H1 (cell line): ENCODE measurements around the gene FDXACB1. TPM values are rescaled to one million over a fixed set of nuclear protein-coding genes. Genes with fewer than 3 reads are reported as not detected.

Source experiments
- ATF2 ChIP-seq: IDR thresholded peaks from 2 replicates; pipeline ENCODE4 v1.6.1; 2012; ENCODE audit warnings: low read length, inconsistent platforms
- CTBP2 ChIP-seq: IDR thresholded peaks from 2 replicates; pipeline ENCODE4 v1.7.0; 2011; ENCODE audit warnings: borderline replicate concordance, mild to moderate bottlenecking, moderate library complexity, mixed read lengths, low read length; ENCODE audit not compliant: insufficient read depth, insufficient read length
- JUN ChIP-seq: IDR thresholded peaks from 2 replicates; pipeline ENCODE4 v1.6.1; 2011; ENCODE audit warnings: low read depth, mild to moderate bottlenecking, improper control_type of control experiment, low read length
- JUND ChIP-seq: IDR thresholded peaks from 2 replicates; pipeline ENCODE4 v1.6.1; 2011; ENCODE audit warnings: mild to moderate bottlenecking, improper control_type of control experiment, low read length
- KDM4A ChIP-seq: IDR thresholded peaks from one replicate; pipeline ENCODE4 v1.7.1; 2012; ENCODE audit warnings: low read depth, mild to moderate bottlenecking, moderate library complexity, low read length, inconsistent platforms; ENCODE audit not compliant: severe bottlenecking
- RNF2 ChIP-seq: fragments of 200-900, 300-1000 bp; sonication (generic); IDR thresholded peaks from 2 replicates; pipeline ENCODE4 v1.7.1; 2016; ENCODE audit warnings: borderline replicate concordance, low read depth, mild to moderate bottlenecking, antibody characterized with exemption, low read length; ENCODE audit not compliant: poor library complexity, severe bottlenecking; ENCODE audit errors: missing control alignments
- RXRA ChIP-seq: IDR thresholded peaks from 2 replicates; pipeline ENCODE4 v1.6.1; 2011; ENCODE audit warnings: low read depth, mild to moderate bottlenecking, low read length, moderate library complexity; ENCODE audit not compliant: insufficient read depth
- SIRT6 ChIP-seq: IDR thresholded peaks from one replicate; pipeline ENCODE4 v1.7.1; 2012; ENCODE audit warnings: low read length, inconsistent platforms
- SIX5 ChIP-seq: IDR thresholded peaks from 2 replicates; pipeline ENCODE4 v1.6.1; 2011; ENCODE audit warnings: mild to moderate bottlenecking, low read depth, low read length
- SP1 ChIP-seq: IDR thresholded peaks from 2 replicates; pipeline ENCODE4 v1.6.1; 2011; ENCODE audit warnings: low read depth, low read length
- TAF7 ChIP-seq: optimal IDR thresholded peaks from 2 replicates; pipeline ENCODE3; 2011; ENCODE audit warnings: low read depth, mild to moderate bottlenecking, inconsistent platforms, low read length, moderate library complexity, borderline replicate concordance
- TBP ChIP-seq: IDR thresholded peaks from 2 replicates; pipeline ENCODE4 v1.6.1; 2011; ENCODE audit warnings: low read depth, low read length, improper control_type of control experiment
- YY1 ChIP-seq: IDR thresholded peaks from 2 replicates; pipeline ENCODE4 v1.6.1; 2011; ENCODE audit warnings: low read depth, mild to moderate bottlenecking, low read length
- polyA plus RNA-seq, 7 experiments: library from polyadenylated mRNA; depleted of rRNA in 3 of 7; stranded (reverse) in 5 of 7; unstranded in 2 of 7; fragments of >200 nt in 5 of 7; fragments of 200-250 nt in 2 of 7; gene quantifications; 1 replicate in 5 of 7; 2 replicates in 1 of 7; 4 replicates in 1 of 7; pipeline versions ENCODE4 v1.2.1 to v1.2.3, GENCODE V29; 2011 to 2013; ENCODE audit warnings: missing spikeins in 2 of 7, mixed read lengths in 2 of 7
- total RNA-seq: library from RNA; stranded (reverse); fragmentation: NEBNext Ultra II Directional; extraction: Animal tissue kit (Norgen Biotek cat#: 25700); gene quantifications from 2 replicates; pipeline ENCODE4 v1.2.1, GENCODE V29; 2021
- TF ChIP-seq, protein P1 (sequence below), 3 experiments: IDR thresholded peaks; 1 replicate in 2 of 3; 2 replicates in 1 of 3; pipeline versions ENCODE4 v1.5.1 to v1.6.1; 2011; ENCODE audit warnings: low read length in 3 of 3, mild to moderate bottlenecking in 3 of 3, inconsistent platforms in 2 of 3, low read depth in 1 of 3, moderate library complexity in 1 of 3; ENCODE audit not compliant: insufficient read depth in 1 of 3; ENCODE audit errors: control extremely low read depth in 1 of 3

The FDXACB1 gene
- total and polyA plus RNA-seq, 2 of the 8 experiments (the other 6 are each of a cell fraction or from before 2014, with no cell fraction given), result 1.4 to 2.3 TPM

- TF ChIP-seq ATF2 (no peak), TBP (no peak), JUND (no peak), JUN (no peak), YY1 (no peak), TAF7 (no peak), RNF2 (no peak), KDM4A (no peak), SP1 (peak; percentile 54; the same call in 1 of the 2 replicates), SIRT6 (no peak), CTBP2 (peak; percentile 65), RXRA (no peak), SIX5 (peak; percentile 25; the same call in 1 of the 2 replicates)
- TF ChIP-seq, protein P1, sequence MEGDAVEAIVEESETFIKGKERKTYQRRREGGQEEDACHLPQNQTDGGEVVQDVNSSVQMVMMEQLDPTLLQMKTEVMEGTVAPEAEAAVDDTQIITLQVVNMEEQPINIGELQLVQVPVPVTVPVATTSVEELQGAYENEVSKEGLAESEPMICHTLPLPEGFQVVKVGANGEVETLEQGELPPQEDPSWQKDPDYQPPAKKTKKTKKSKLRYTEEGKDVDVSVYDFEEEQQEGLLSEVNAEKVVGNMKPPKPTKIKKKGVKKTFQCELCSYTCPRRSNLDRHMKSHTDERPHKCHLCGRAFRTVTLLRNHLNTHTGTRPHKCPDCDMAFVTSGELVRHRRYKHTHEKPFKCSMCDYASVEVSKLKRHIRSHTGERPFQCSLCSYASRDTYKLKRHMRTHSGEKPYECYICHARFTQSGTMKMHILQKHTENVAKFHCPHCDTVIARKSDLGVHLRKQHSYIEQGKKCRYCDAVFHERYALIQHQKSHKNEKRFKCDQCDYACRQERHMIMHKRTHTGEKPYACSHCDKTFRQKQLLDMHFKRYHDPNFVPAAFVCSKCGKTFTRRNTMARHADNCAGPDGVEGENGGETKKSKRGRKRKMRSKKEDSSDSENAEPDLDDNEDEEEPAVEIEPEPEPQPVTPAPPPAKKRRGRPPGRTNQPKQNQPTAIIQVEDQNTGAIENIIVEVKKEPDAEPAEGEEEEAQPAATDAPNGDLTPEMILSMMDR (IDR thresholded peaks at IDR 0.05; ENCODE audit: control extremely low read depth in 1 of 3, insufficient read depth in 1 of 3, low read depth in 1 of 3, low read length in 3 of 3), result peak; percentile 1 to 20 (median 9); a peak in 2 of 4 replicates
These were observed 39.7 kb upstream of the FDXACB1 start, which contains the start of gene C11orf52 (continued) for GRCh38 chr11:111918390-111919256.
